ENCODE results near the gene NSG1.

DNA sequence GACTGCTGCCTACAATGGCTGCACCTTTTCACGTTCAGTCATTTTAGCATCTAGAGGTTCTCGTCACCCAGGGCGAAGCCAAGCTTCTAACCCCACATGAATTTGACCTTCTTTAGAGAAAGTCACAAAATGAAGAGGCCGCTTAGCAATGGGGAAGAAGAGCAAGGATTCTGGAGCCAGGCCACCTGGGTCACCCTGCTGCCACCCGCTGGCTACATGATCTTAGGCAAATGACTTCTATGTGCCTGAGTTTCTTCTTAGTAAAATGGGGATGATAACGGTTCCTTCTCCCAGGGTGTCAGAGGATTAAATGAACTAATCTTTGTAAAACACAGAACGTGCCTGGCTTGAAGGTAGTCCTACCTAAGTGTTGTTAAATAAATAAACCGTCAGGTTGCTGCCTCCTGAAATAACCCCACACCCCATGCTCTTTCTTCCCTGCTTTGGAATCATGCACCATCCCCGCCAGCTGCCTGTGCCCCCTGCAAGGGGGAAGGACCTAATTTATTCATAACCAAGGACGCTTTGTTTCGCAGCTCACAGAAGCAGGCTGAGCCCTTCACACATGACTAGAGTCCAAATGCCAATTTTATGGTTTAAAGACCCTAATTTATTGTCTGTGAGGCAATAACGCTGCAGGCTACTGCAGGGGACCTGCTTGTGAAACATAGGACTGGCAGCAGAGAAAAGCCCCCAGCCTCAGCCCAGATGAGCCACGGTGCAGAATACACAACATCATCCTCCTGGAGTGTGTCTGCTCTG, 28.6 kb upstream of the NSG1 start:
- TF ChIP-seq, protein P1, sequence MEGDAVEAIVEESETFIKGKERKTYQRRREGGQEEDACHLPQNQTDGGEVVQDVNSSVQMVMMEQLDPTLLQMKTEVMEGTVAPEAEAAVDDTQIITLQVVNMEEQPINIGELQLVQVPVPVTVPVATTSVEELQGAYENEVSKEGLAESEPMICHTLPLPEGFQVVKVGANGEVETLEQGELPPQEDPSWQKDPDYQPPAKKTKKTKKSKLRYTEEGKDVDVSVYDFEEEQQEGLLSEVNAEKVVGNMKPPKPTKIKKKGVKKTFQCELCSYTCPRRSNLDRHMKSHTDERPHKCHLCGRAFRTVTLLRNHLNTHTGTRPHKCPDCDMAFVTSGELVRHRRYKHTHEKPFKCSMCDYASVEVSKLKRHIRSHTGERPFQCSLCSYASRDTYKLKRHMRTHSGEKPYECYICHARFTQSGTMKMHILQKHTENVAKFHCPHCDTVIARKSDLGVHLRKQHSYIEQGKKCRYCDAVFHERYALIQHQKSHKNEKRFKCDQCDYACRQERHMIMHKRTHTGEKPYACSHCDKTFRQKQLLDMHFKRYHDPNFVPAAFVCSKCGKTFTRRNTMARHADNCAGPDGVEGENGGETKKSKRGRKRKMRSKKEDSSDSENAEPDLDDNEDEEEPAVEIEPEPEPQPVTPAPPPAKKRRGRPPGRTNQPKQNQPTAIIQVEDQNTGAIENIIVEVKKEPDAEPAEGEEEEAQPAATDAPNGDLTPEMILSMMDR (IDR thresholded peaks at IDR 0.05) = no peak
- TF ChIP-seq POLR2A (IDR thresholded peaks at IDR 0.05) (no peak), EP300 (IDR thresholded peaks at IDR 0.05) (no peak)
